GM12878 (cell line): ENCODE data around the gene SRP68. TPM values are rescaled to one million over a fixed set of nuclear protein-coding genes. Genes with fewer than 3 reads are reported as not detected.

ENCODE experiments used
- ATAC-seq: fragments of 200-7000 bp; cut with Tn5 transposase; 3 replicates; pipeline ENCODE4 v1.9.1; 2020; ENCODE audit warnings: mild to moderate bottlenecking, moderate library complexity
- BruUV-seq: library from RNA; stranded (reverse); fragments of 400-500 nt; replicated peaks from 2 replicates; lab custom pipeline; 2021; lab: Mats Ljungman, UMichigan
- CTCF ChIA-PET: fragments of 300-600 bp; sonication (Branson Sonifier 250); formaldehyde crosslinking; extraction: SDS; loops from one replicate; lab custom pipeline; 2021; ENCODE audit warnings: inconsistent platforms; lab: Yijun Ruan, JAX
- POLR2A ChIA-PET: fragments of 350-600 bp; formaldehyde crosslinking; extraction: SDS; loops from one replicate; lab custom pipeline; 2021; ENCODE audit warnings: inconsistent platforms; lab: Charles Lee
- RAD21 ChIA-PET: fragments of 300-600 bp; sonication (Branson Sonifier 250); formaldehyde crosslinking; loops from one replicate; lab custom pipeline; 2023; ENCODE audit warnings: antibody characterized with exemption; ENCODE audit not compliant: unreplicated experiment; lab: Charles Lee
- SMC1A ChIA-PET: fragments of 300-600 bp; sonication (Branson Sonifier 250); formaldehyde crosslinking; loops from one replicate; lab custom pipeline; 2023; ENCODE audit not compliant: unreplicated experiment, uncharacterized antibody; lab: Charles Lee
- DNase-seq: peaks from one replicate; pipeline ENCODE4 v3.0.0-alpha.2; 2011; ENCODE audit warnings: low read depth, low spot score
- FAIRE-seq: peaks from 3 replicates; lab custom pipeline; 2011; peaks lifted over from hg19 to GRCh38; lab: Jason Lieb, UNC
- H2AFZ ChIP-seq: 2 replicates; pipeline ENCODE4 v1.6.0; 2011; ENCODE audit warnings: low read depth, low read length, control low read depth; ENCODE audit not compliant: control insufficient read depth
- H3K27ac ChIP-seq: 2 replicates; pipeline ENCODE4 v1.5.1; 2011; ENCODE audit warnings: control low read depth; ENCODE audit not compliant: control insufficient read depth, insufficient read depth
- H3K27me3 ChIP-seq, 2 experiments: replicated peaks in 1 of 2; 2 replicates each; pipeline versions ENCODE4 v1.6.0 to v1.6.1; 2011; ENCODE audit warnings: low read length in 1 of 2; ENCODE audit not compliant: control insufficient read depth in 2 of 2, insufficient read depth in 2 of 2
- H3K36me3 ChIP-seq, 2 experiments: 2 replicates each; pipeline ENCODE4 v1.5.1; 2011; ENCODE audit warnings: low read length in 1 of 2; ENCODE audit not compliant: control insufficient read depth in 2 of 2, insufficient read depth in 2 of 2
- H3K4me1 ChIP-seq: 2 replicates; pipeline ENCODE4 v1.6.1; 2011; ENCODE audit warnings: mild to moderate bottlenecking, low read length, moderate library complexity, mixed read lengths; ENCODE audit not compliant: control insufficient read depth, insufficient read depth
- H3K4me2 ChIP-seq: 2 replicates; pipeline ENCODE4 v1.6.0; 2011; ENCODE audit warnings: control low read depth; ENCODE audit not compliant: control insufficient read depth, insufficient read depth
- H3K4me3 ChIP-seq: fragments of 200-600 bp; sonication (generic); 2 replicates; pipeline ENCODE4 v1.5.1; 2016
- H3K79me2 ChIP-seq: 2 replicates; pipeline ENCODE4 v1.6.0; 2011; ENCODE audit warnings: low read length; ENCODE audit not compliant: control insufficient read depth, insufficient read depth
- H3K9ac ChIP-seq: 2 replicates; pipeline ENCODE4 v1.8.0; 2011; ENCODE audit warnings: low read length, control low read depth, mixed read lengths; ENCODE audit not compliant: control insufficient read depth, insufficient read depth
- H3K9me3 ChIP-seq: replicated peaks from 3 replicates; pipeline ENCODE4 v1.5.1; 2011; ENCODE audit warnings: mild to moderate bottlenecking, low read length; ENCODE audit not compliant: control insufficient read depth, insufficient read depth
- H4K20me1 ChIP-seq: 2 replicates; pipeline ENCODE4 v1.6.0; 2011; ENCODE audit not compliant: control insufficient read depth, insufficient read depth
- BACH1 ChIP-seq: fragments of 450-650 bp; IDR thresholded peaks from 2 replicates; pipeline ENCODE4 v1.6.1; 2017; ENCODE audit warnings: mild to moderate bottlenecking, borderline replicate concordance
- E2F4 ChIP-seq: IDR thresholded peaks from 2 replicates; pipeline ENCODE4 v1.6.1; 2012; ENCODE audit warnings: low read depth, low read length, improper control_type of control experiment
- ELK1 ChIP-seq: IDR thresholded peaks from 2 replicates; pipeline ENCODE4 v1.6.1; 2012; ENCODE audit warnings: low read depth, low read length, improper control_type of control experiment
- EZH2 ChIP-seq: IDR thresholded peaks from 2 replicates; pipeline ENCODE4 v1.6.1; 2012; ENCODE audit warnings: low read depth, mild to moderate bottlenecking, control low read depth, inconsistent platforms, low read length, borderline replicate concordance; ENCODE audit not compliant: control insufficient read depth
- SMARCA5 ChIP-seq: fragments of 450-650 bp; IDR thresholded peaks from 2 replicates; pipeline ENCODE4 v1.6.1; 2017; ENCODE audit warnings: mild to moderate bottlenecking
- SREBF2 ChIP-seq: IDR thresholded peaks from 2 replicates; pipeline ENCODE4 v1.6.1; 2012; ENCODE audit warnings: mild to moderate bottlenecking, low read length
- ZNF207 ChIP-seq: fragments of 450-650 bp; IDR thresholded peaks from 2 replicates; pipeline ENCODE4 v1.6.1; 2014; ENCODE audit warnings: antibody characterized with exemption, mild to moderate bottlenecking, borderline replicate concordance
- WGBS: methylation state at CpG from one replicate; pipeline ENCODE4 v1.1.6; 2016; ENCODE audit warnings: low lambda C conversion rate; ENCODE audit not compliant: insufficient replicate concordance, insufficient coverage; ENCODE audit errors: missing lambda C conversion rate; 5-methylcytosine and 5-hydroxymethylcytosine counted together
- in situ Hi-C: fragments of 300-500 bp; cut with MboI; formaldehyde crosslinking; loops from 9 replicates; pipeline ENCODE4 v1.14.3; 2018; ENCODE audit warnings: mixed read lengths
- intact Hi-C: fragments of 100-400 bp; cut with micrococcal nuclease; formaldehyde crosslinking; loops from one replicate; pipeline ENCODE4 v1.14.2; 2022; ENCODE audit not compliant: unreplicated experiment
- polyA plus RNA-seq, 11 experiments: library from polyadenylated mRNA; depleted of rRNA in 4 of 11; unstranded in 6 of 11; stranded (reverse) in 5 of 11; fragments of >200 nt; fragmentation: Nextera tagmentation in 4 of 11; fragmentation: Illumina TruSeq in 1 of 11; extraction: Ambion mirVana in 4 of 11; extraction: Trizol in 1 of 11; gene quantifications; 1 replicate in 1 of 11; 2 replicates in 10 of 11; pipeline versions ENCODE4 v1.2.1 to v1.2.3, GENCODE V29; 2011 to 2016; ENCODE audit warnings: inconsistent platforms in 2 of 11, missing spikeins in 2 of 11, low read depth in 1 of 11
- total RNA-seq, 4 experiments: library from RNA; depleted of rRNA in 3 of 4; stranded (reverse); fragments of >200 nt in 3 of 4; fragmentation: Illumina TruSeq in 1 of 4; extraction: Trizol in 1 of 4; gene quantifications; 2 replicates each; pipeline versions ENCODE4 v1.2.1 to v1.2.3, GENCODE V29; 2013 to 2021

Gene SRP68
- total and polyA plus RNA-seq, 10 of the 15 experiments (the other 5 are each of a cell fraction or from before 2014, with no cell fraction given): 24.7 to 89.7 (median 62.7) TPM

- H4K20me1 ChIP-seq: no peaks in the 10 kb centered on the region
- CTCF ChIA-PET: no interaction called here
- SMC1A ChIA-PET: no interaction called here
- H3K9me3 ChIP-seq: no peaks in the 10 kb centered on the region
- no peaks in the 10 kb centered on the region for H3K27me3 ChIP-seq
- DNase-seq (no peak), FAIRE-seq (no peak), ATAC-seq (no peak)
- RAD21 ChIA-PET: no interaction called here
- WGBS: 88% methylated on average over 17 of the region's 17 CpGs
- POLR2A ChIA-PET: no interaction called here
- TF ChIP-seq SMARCA5 (no peak), E2F4 (no peak), BACH1 (no peak), ELK1 (no peak), SREBF2 (no peak), EZH2 (no peak), ZNF207 (no peak)
- TF ChIP-seq, all 136 proteins: peak for 0
- no peaks in the 10 kb centered on the region for H3K79me2 ChIP-seq
- no TSS peak for BruUV-seq
- in situ Hi-C loops (no loop called here), intact Hi-C loops (no loop called here)
- H3K4me3 ChIP-seq: no peak overlapping the region
- H3K9ac ChIP-seq: no peak overlapping the region
- no peaks in the 10 kb centered on the region for H3K4me1 ChIP-seq
- peaks cover 4 to 24% of the 10 kb centered on the region in 2 experiments; a peak in 3 of 4 replicates for H3K36me3 ChIP-seq
- H3K27ac ChIP-seq: no peak overlapping the region
- H2AFZ ChIP-seq: no peak overlapping the region
- H3K4me2 ChIP-seq: no peak overlapping the region
These were observed 18.3 kb upstream of the SRP68 start for GRCh38 chr17:76090517-76091129.
